ENCODE data around the gene OR9A2. TPM values are rescaled to one million over a fixed set of nuclear protein-coding genes. Genes with fewer than 3 reads are reported as not detected.

OR9A2 gene
- total and polyA plus RNA-seq, 4 donors: 0.82 TPM; not detected in 3

- Histone ChIP-seq H3K9ac (ENCODE audit: insufficient read depth in 1 of 2, low read length in 2 of 2) (no peak overlapping the region), H3K4me1 (ENCODE audit: control insufficient read depth in 5 of 5, insufficient read depth in 5 of 5, low read length in 5 of 5) (no peaks in the 10 kb centered on the region), H3K27me3 (ENCODE audit: control insufficient read depth in 3 of 3, insufficient read depth in 3 of 3, low read length in 2 of 3) (no peaks in the 10 kb centered on the region), H3K9me3 (ENCODE audit: control insufficient read depth in 4 of 4, insufficient read depth in 3 of 4, low read length in 3 of 4) (no peaks in the 10 kb centered on the region), H3K4me3 (no peak overlapping the region), H3K36me3 (ENCODE audit: control insufficient read depth in 4 of 4, insufficient read depth in 4 of 4, low read length in 4 of 4) (no peaks in the 10 kb centered on the region), H3K27ac (ENCODE audit: low read depth in 1 of 2, low read length in 1 of 2) (no peak overlapping the region)
- ATAC-seq (ENCODE audit: insufficient read depth, low FRiP score) (no peak), DNase-seq (no peak)
- TF ChIP-seq CTCF (IDR thresholded peaks at IDR 0.05; ENCODE audit: control extremely low read depth, extremely low read depth): no peak
Observed at GRCh38 chr7:143023047-143023446, 3.9 kb downstream of the OR9A2 start.

- H3K9ac ChIP-seq (ENCODE audit: insufficient read depth in 1 of 2, low read length in 2 of 2): no peak overlapping the region
- no peak for ATAC-seq (ENCODE audit: insufficient read depth, low FRiP score)
- DNase-seq: no peak
- H3K9me3 ChIP-seq (ENCODE audit: control insufficient read depth in 4 of 4, insufficient read depth in 3 of 4, low read length in 3 of 4): no peaks in the 10 kb centered on the region
- no peaks in the 10 kb centered on the region for H3K4me1 ChIP-seq (ENCODE audit: control insufficient read depth in 5 of 5, insufficient read depth in 5 of 5, low read length in 5 of 5)
- no peak overlapping the region for H3K4me3 ChIP-seq
- H3K27me3 ChIP-seq (ENCODE audit: control insufficient read depth in 3 of 3, insufficient read depth in 3 of 3, low read length in 2 of 3): peaks cover 0 to 2% (median 0%) of the 10 kb centered on the region in 3 donors
- no peak overlapping the region for H3K27ac ChIP-seq (ENCODE audit: low read depth in 1 of 2, low read length in 1 of 2)
- H3K36me3 ChIP-seq (ENCODE audit: control insufficient read depth in 4 of 4, insufficient read depth in 4 of 4, low read length in 4 of 4): no peaks in the 10 kb centered on the region
- TF ChIP-seq CTCF (IDR thresholded peaks at IDR 0.05; ENCODE audit: control extremely low read depth, extremely low read depth): no peak
Observed at GRCh38 chr7:143018931-143019330, 8.0 kb downstream of the OR9A2 start.

- no peak overlapping the region for H3K9ac ChIP-seq (ENCODE audit: insufficient read depth in 1 of 2, low read length in 2 of 2)
- no peaks in the 10 kb centered on the region for H3K4me1 ChIP-seq (ENCODE audit: control insufficient read depth in 5 of 5, insufficient read depth in 5 of 5, low read length in 5 of 5)
- no peak for TF ChIP-seq CTCF (IDR thresholded peaks at IDR 0.05; ENCODE audit: control extremely low read depth, extremely low read depth)
- ATAC-seq (ENCODE audit: insufficient read depth, low FRiP score) (no peak), DNase-seq (no peak)
- H3K36me3 ChIP-seq (ENCODE audit: control insufficient read depth in 4 of 4, insufficient read depth in 4 of 4, low read length in 4 of 4): no peaks in the 10 kb centered on the region
- H3K4me3 ChIP-seq: no peak overlapping the region
- no peak overlapping the region for H3K27ac ChIP-seq (ENCODE audit: low read depth in 1 of 2, low read length in 1 of 2)
- no peaks in the 10 kb centered on the region for H3K9me3 ChIP-seq (ENCODE audit: control insufficient read depth in 4 of 4, insufficient read depth in 3 of 4, low read length in 3 of 4)
- H3K27me3 ChIP-seq (ENCODE audit: control insufficient read depth in 3 of 3, insufficient read depth in 3 of 3, low read length in 2 of 3): peaks cover 0 to 2% (median 0%) of the 10 kb centered on the region in 3 donors
- 48 to 72% methylated on average over 2 of the region's 2 CpGs for WGBS, 2 donors
Observed at GRCh38 chr7:143016996-143017395, 9.9 kb downstream of the OR9A2 start.

GRCh38 chr7:143015926-143016490 is 10.9 kb downstream of the OR9A2 start:
- ATAC-seq (ENCODE audit: insufficient read depth, low FRiP score) (no peak), DNase-seq (no peak)
- peaks cover 0 to 4% (median 0%) of the 10 kb centered on the region in 3 donors for H3K27me3 ChIP-seq (ENCODE audit: control insufficient read depth in 3 of 3, insufficient read depth in 3 of 3, low read length in 2 of 3)
- no peaks in the 10 kb centered on the region for H3K9me3 ChIP-seq (ENCODE audit: control insufficient read depth in 4 of 4, insufficient read depth in 3 of 4, low read length in 3 of 4)
- H3K4me3 ChIP-seq: no peak overlapping the region
- WGBS, 2 donors: 83 to 85% methylated on average over 3 of the region's 3 CpGs
- H3K4me1 ChIP-seq (ENCODE audit: control insufficient read depth in 5 of 5, insufficient read depth in 5 of 5, low read length in 5 of 5): no peaks in the 10 kb centered on the region
- H3K36me3 ChIP-seq (ENCODE audit: control insufficient read depth in 4 of 4, insufficient read depth in 4 of 4, low read length in 4 of 4): no peaks in the 10 kb centered on the region
- no peak overlapping the region for H3K27ac ChIP-seq (ENCODE audit: low read depth in 1 of 2, low read length in 1 of 2)
- no peak for TF ChIP-seq CTCF (IDR thresholded peaks at IDR 0.05; ENCODE audit: control extremely low read depth, extremely low read depth)
- H3K9ac ChIP-seq (ENCODE audit: insufficient read depth in 1 of 2, low read length in 2 of 2): no peak overlapping the region
